HepG2 (cell line): ENCODE measurements around the gene EHBP1.

ENCODE experiments used
- CEBPB ChIP-seq: IDR thresholded peaks from 2 replicates; pipeline ENCODE4 v1.6.1; 2011; ENCODE audit warnings: low read depth, low read length, improper control_type of control experiment, borderline replicate concordance
- CEBPZ ChIP-seq: IDR thresholded peaks from 2 replicates; pipeline ENCODE4 v1.6.1; 2012; ENCODE audit warnings: low read length, improper control_type of control experiment
- FOXP4 ChIP-seq: sonication (generic); formaldehyde crosslinking; IDR thresholded peaks from 2 replicates; pipeline ENCODE4 v1.4.0; 2020; ENCODE audit warnings: missing genetic modification reagents
- RFX5 ChIP-seq: IDR thresholded peaks from 2 replicates; pipeline ENCODE4 v1.6.1; 2011; ENCODE audit warnings: low read depth, low read length, improper control_type of control experiment
- U2AF2 ChIP-seq: fragments of 200-400 bp; formaldehyde crosslinking; IDR thresholded peaks from 2 replicates; pipeline ENCODE4 v1.6.1; 2017; ENCODE audit warnings: low read depth, mild to moderate bottlenecking, low read length
- ZFY ChIP-seq: sonication (generic); formaldehyde crosslinking; IDR thresholded peaks from 2 replicates; pipeline ENCODE4 v1.4.0; 2020; ENCODE audit warnings: missing genetic modification reagents
- ZNF17 ChIP-seq: sonication (generic); formaldehyde crosslinking; IDR thresholded peaks from 2 replicates; pipeline ENCODE4 v1.5.0; 2020; ENCODE audit warnings: mild to moderate bottlenecking, missing genetic modification reagents
- ZNF282 ChIP-seq: fragments of 450-650 bp; IDR thresholded peaks from 2 replicates; pipeline ENCODE4 v1.6.1; 2018; ENCODE audit not compliant: partially characterized antibody
- ZNF547 ChIP-seq: sonication (generic); formaldehyde crosslinking; IDR thresholded peaks from 2 replicates; pipeline ENCODE4 v1.5.1; 2020; ENCODE audit warnings: mild to moderate bottlenecking, missing genetic modification reagents
- ZZZ3 ChIP-seq: sonication (generic); formaldehyde crosslinking; IDR thresholded peaks from 2 replicates; pipeline ENCODE4 v1.4.0; 2020; ENCODE audit warnings: missing genetic modification reagents, mild to moderate bottlenecking, borderline replicate concordance

GRCh38 chr2:62817348-62817747, 111.8 kb downstream of the EHBP1 start:
- TF ChIP-seq U2AF2 = no peak
- TF ChIP-seq ZZZ3 (CRISPR knock-in tag) = no peak
- no peak for TF ChIP-seq CEBPB
- no peak for TF ChIP-seq ZNF17 (CRISPR knock-in tag)
- TF ChIP-seq CEBPZ = no peak
- TF ChIP-seq ZNF547 = no peak
- TF ChIP-seq ZNF282 = no peak
- TF ChIP-seq RFX5 = no peak
- no peak for TF ChIP-seq ZFY (CRISPR knock-in tag)
- TF ChIP-seq FOXP4 (CRISPR knock-in tag) = no peak
